Stomach (tissue), 9 donors: ENCODE results near the gene ANKRD40. TPM values are rescaled to one million over a fixed set of nuclear protein-coding genes. Genes with fewer than 3 reads are reported as not detected.

ENCODE experiments used
- DNase-seq, 2 donors: peaks; one replicate each; pipeline versions ENCODE4 v3.0.0 to v3.0.0-alpha.2; 2013 to 2019
- H3K27ac ChIP-seq, 5 donors: fragments of 200-600 bp in 4 of 5; sonication (generic) in 4 of 5; one replicate each; pipeline ENCODE4 v1.5.1; 2013 to 2019; ENCODE audit warnings: mild to moderate bottlenecking in 1 of 5, moderate library complexity in 1 of 5
- H3K27me3 ChIP-seq, 3 donors: fragments of 200-600 bp; sonication (generic); one replicate each; pipeline ENCODE4 v1.5.1; 2017 to 2019; ENCODE audit warnings: mixed run types in 1 of 3
- H3K36me3 ChIP-seq, 4 donors: fragments of 200-600 bp; sonication (generic); 1 replicate in 3 of 4; 2 replicates in 1 of 4; pipeline ENCODE4 v1.5.1; 2016 to 2019
- H3K4me1 ChIP-seq, 4 donors: fragments of 200-600 bp; sonication (generic); one replicate each; pipeline ENCODE4 v1.5.1; 2016 to 2019
- H3K4me3 ChIP-seq, 4 donors: fragments of 200-600 bp; sonication (generic) in 3 of 4; one replicate each; pipeline ENCODE4 v1.5.1; 2016 to 2019; ENCODE audit warnings: mild to moderate bottlenecking in 1 of 4
- H3K9me3 ChIP-seq, 4 donors: fragments of 200-600 bp; sonication (generic); one replicate each; pipeline ENCODE4 v1.5.1; 2016 to 2019
- EP300 ChIP-seq: sonication (generic); formaldehyde crosslinking; IDR thresholded peaks from one replicate; pipeline ENCODE4 v1.6.1; 2017; ENCODE audit warnings: antibody characterized with exemption
- POLR2A ChIP-seq, 4 donors: fragments of 450-650 bp; IDR thresholded peaks; one replicate each; pipeline ENCODE4 v1.6.1; 2016; ENCODE audit warnings: antibody characterized with exemption in 4 of 4, control low read depth in 2 of 4, mild to moderate bottlenecking in 1 of 4, moderate library complexity in 1 of 4
- POLR2AphosphoS5 ChIP-seq, 3 donors: sonication (generic); formaldehyde crosslinking; IDR thresholded peaks; one replicate each; pipeline ENCODE4 v1.6.1; 2016; ENCODE audit warnings: antibody characterized with exemption in 3 of 3
- WGBS, 5 donors: extraction: QIAGEN DNeasy Blood & Tissue Kit in 3 of 5; methylation state at CpG; one replicate each; pipeline versions ENCODE4 v1.1.5 to v1.1.7; 2013 to 2018; 5-methylcytosine and 5-hydroxymethylcytosine counted together
- intact Hi-C: fragments of 100-400 bp; cut with DNase I; formaldehyde crosslinking; loops from one replicate; pipeline ENCODE4 v1.15.1; 2023; ENCODE audit warnings: low total_unique reads
- polyA plus RNA-seq, 3 donors: library from polyadenylated mRNA; stranded (reverse); fragments of 200-250 nt; gene quantifications; one replicate each; pipeline ENCODE4 v1.2.3, GENCODE V29; 2013
- total RNA-seq, 5 donors: library from RNA; depleted of rRNA; stranded (reverse); fragments of >200 nt; gene quantifications; one replicate each; pipeline versions ENCODE4 v1.1.0 to v1.2.3, GENCODE V29; 2014 to 2016
- TF ChIP-seq, protein P1 (sequence below), 7 experiments: fragments of 450-650 bp in 4 of 7; fragments of 200-600 bp in 3 of 7; sonication (generic) in 3 of 7; IDR thresholded peaks; one replicate each; pipeline ENCODE4 v1.5.1; 2016 to 2019; ENCODE audit warnings: antibody characterized with exemption in 7 of 7, control low read depth in 2 of 7, mild to moderate bottlenecking in 1 of 7
- donor health status: healthy with polysubstance abuse.
- donor health status: Bipolar disorder and iron deficiency.
- donor health status: healthy.

Gene ANKRD40
- total and polyA plus RNA-seq, 8 donors, result 7.5 to 36.6 (median 19.9) TPM

DNA sequence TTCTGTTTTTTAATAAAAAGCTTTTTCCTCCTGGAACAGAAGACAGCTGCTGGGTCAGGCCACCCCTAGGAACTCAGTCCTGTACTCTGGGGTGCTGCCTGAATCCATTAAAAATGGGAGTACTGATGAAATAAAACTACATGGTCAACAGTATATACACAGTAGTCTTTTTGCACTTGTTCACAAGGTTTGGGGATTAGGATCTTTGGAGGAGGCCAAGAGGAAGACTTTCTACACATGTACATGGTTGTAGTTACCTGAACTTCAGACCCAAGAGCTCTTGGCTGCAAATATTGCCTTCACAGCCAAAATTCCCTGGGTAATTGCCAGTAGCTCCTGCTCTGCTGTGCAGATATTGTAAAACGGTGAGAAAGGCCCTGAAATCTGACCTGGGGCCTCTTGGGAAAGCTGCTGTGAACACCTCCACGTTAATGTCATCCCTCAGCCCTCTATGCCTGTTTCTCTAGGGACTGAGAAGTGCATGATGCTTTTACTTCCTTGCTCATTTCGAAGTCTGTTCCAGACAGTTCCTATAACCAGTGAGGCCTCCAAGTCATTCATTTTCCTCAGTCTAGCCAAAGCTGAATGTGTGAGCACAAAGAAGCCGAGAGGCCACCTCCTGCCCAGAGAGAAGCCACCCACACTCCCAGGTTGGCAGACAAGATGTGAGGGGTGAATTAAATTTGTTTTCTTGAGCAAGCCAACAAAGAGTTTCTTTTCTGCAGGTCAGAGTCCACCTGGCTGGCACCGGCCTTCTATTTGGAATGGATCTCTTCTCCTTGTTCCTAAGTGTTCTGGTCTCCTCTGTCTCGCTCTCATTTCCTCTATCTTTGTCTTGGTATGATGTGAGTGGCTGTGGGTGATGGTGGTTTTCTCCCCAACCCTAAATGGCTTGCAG, 15.9 kb downstream of the ANKRD40 start:
- no peak overlapping the region for H3K4me3 ChIP-seq
- peaks cover 68 to 99% (median 85%) of the 10 kb centered on the region in 4 donors for H3K4me1 ChIP-seq
- no peaks in the 10 kb centered on the region for H3K9me3 ChIP-seq
- no peaks in the 10 kb centered on the region for H3K27me3 ChIP-seq
- H3K27ac ChIP-seq, result peak overlapping the region; percentile 79 to 95 (median 86)
- peak; percentile 60 to 82 for DNase-seq
- intact Hi-C loops, result no loop called here
- TF ChIP-seq EP300, result no peak
- no peak for TF ChIP-seq POLR2A (IDR thresholded peaks at IDR 0.05)
- TF ChIP-seq POLR2AphosphoS5 (IDR thresholded peaks at IDR 0.05), result peak in 2 of 3 donors; percentile 20 to 33
- TF ChIP-seq, protein P1, sequence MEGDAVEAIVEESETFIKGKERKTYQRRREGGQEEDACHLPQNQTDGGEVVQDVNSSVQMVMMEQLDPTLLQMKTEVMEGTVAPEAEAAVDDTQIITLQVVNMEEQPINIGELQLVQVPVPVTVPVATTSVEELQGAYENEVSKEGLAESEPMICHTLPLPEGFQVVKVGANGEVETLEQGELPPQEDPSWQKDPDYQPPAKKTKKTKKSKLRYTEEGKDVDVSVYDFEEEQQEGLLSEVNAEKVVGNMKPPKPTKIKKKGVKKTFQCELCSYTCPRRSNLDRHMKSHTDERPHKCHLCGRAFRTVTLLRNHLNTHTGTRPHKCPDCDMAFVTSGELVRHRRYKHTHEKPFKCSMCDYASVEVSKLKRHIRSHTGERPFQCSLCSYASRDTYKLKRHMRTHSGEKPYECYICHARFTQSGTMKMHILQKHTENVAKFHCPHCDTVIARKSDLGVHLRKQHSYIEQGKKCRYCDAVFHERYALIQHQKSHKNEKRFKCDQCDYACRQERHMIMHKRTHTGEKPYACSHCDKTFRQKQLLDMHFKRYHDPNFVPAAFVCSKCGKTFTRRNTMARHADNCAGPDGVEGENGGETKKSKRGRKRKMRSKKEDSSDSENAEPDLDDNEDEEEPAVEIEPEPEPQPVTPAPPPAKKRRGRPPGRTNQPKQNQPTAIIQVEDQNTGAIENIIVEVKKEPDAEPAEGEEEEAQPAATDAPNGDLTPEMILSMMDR (IDR thresholded peaks at IDR 0.05), result no peak
- peaks cover 15 to 39% (median 33%) of the 10 kb centered on the region in 4 donors for H3K36me3 ChIP-seq
- WGBS, 5 donors, result 30 to 52% (median 35%) methylated on average over 6 of the region's 6 CpGs

DNA sequence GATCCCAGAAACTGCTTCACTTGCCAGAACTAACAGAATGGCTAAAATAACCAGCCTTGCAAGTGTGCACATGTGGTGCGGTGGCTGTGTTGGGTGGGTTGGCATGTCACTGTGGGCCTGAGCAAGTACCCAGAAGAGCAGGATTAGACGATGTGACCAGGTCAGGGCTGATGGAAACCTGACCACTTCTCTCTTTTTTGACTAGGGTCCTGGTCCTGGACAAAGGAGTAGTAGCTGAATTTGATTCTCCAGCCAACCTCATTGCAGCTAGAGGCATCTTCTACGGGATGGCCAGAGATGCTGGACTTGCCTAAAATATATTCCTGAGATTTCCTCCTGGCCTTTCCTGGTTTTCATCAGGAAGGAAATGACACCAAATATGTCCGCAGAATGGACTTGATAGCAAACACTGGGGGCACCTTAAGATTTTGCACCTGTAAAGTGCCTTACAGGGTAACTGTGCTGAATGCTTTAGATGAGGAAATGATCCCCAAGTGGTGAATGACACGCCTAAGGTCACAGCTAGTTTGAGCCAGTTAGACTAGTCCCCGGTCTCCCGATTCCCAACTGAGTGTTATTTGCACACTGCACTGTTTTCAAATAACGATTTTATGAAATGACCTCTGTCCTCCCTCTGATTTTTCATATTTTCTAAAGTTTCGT, 16.7 kb downstream of the ANKRD40 start:
- peak in 1 of 2 donors; percentile 63 for DNase-seq
- Histone ChIP-seq H3K27ac (peak overlapping the region; percentile 79 to 95 (median 86)), H3K9me3 (no peaks in the 10 kb centered on the region), H3K36me3 (peaks cover 8 to 31% (median 25%) of the 10 kb centered on the region in 4 donors), H3K4me3 (no peak overlapping the region), H3K27me3 (no peaks in the 10 kb centered on the region), H3K4me1 (peaks cover 76 to 99% (median 92%) of the 10 kb centered on the region in 4 donors)
- WGBS, 5 donors, result 31 to 48% (median 37%) methylated on average over 9 of the region's 9 CpGs
- TF ChIP-seq EP300 (no peak), POLR2A (IDR thresholded peaks at IDR 0.05) (no peak), POLR2AphosphoS5 (IDR thresholded peaks at IDR 0.05) (no peak)
- TF ChIP-seq, protein P1 (IDR thresholded peaks at IDR 0.05), result no peak
- intact Hi-C loops, result no loop called here

DNA sequence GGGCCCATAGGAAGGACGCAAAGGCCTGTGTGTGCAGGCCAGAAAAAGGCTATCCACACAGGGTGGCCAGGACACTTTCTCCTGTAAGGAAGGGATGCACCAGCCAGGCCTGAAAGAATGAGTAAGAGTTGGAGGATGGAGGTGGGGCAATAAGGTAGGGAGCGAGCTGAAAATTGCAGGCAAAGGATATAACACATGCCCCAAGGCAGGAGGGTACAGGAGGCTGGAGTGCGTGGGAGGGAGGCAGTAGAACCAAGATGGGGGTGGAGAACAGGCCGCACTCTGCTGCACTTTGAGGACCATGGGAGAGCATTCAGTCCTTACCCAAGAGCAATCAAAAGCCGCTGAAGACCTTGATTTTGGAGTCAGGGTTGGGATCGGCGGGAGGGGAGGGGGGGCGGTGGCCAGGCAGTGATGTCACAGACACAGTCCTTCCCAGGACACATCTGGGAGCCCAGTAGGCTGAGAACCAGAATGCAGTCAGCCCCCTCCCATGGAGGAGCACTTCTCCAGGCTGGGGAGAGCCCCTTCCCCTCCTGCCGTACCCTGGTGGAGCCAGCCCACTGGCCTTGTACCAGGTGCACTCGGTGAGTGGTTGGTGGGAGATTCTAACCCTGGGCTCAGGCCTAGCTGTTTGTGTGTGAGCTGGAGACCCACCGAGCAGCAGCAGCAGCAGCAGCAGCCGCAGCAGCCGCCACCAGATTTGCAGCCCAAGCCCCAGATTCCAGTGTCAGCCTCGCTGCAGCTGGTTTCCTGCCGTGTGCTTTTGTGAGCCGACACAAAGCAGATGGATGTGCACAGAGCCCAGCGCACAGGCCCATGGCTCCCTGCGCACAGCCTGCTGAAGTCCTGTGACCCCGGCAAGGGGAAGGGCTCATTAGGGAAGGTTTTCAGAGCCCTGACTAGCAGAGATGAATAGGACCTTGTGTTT, 17.5 kb downstream of the ANKRD40 start:
- TF ChIP-seq POLR2AphosphoS5 (IDR thresholded peaks at IDR 0.05) (peak in 1 of 3 donors; percentile 50), POLR2A (IDR thresholded peaks at IDR 0.05) (no peak)
- intact Hi-C loops, result no loop called here
- peak overlapping the region; percentile 79 to 95 (median 86) for H3K27ac ChIP-seq
- no peaks in the 10 kb centered on the region for H3K9me3 ChIP-seq
- no peaks in the 10 kb centered on the region for H3K27me3 ChIP-seq
- H3K4me3 ChIP-seq, result no peak overlapping the region
- peaks cover 0 to 23% (median 17%) of the 10 kb centered on the region in 4 donors for H3K36me3 ChIP-seq
- peaks cover 81 to 99% (median 93%) of the 10 kb centered on the region in 4 donors for H3K4me1 ChIP-seq
- DNase-seq, result peak in 1 of 2 donors; percentile 82
- WGBS, 5 donors, result 48 to 59% (median 51%) methylated on average over 18 to 19 of the region's 19 CpGs

DNA sequence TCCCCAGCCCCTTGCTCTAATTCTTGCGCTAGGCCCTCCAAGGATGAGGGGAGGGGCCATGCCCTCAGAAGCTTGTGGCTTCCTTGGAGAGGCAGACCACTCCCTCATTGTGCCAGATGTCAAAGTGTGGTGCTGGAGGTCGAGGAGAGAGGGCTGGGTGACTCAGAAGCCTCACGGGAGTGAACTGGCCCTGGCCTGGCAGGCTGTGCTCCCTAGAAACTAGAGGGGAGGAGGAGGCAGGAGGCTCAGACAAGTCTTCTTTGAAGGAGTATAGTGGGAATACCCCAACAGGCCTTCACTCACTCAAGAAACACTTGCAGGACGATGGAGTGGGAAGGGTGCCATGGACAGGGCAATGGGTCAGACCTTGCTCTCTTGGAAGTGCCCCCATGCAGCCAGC, 18.5 kb downstream of the ANKRD40 start:
- Histone ChIP-seq H3K36me3 (peaks cover 0 to 15% (median 12%) of the 10 kb centered on the region in 4 donors), H3K27me3 (no peaks in the 10 kb centered on the region), H3K4me1 (peaks cover 88 to 99% (median 93%) of the 10 kb centered on the region in 4 donors), H3K27ac (peak overlapping the region; percentile 79 to 95 (median 86)), H3K4me3 (no peak overlapping the region), H3K9me3 (no peaks in the 10 kb centered on the region)
- peak in 1 of 2 donors; percentile 58 for DNase-seq
- intact Hi-C loops, result no loop called here
- TF ChIP-seq EP300, result no peak
- TF ChIP-seq, protein P1 (IDR thresholded peaks at IDR 0.05), result no peak
- no peak for TF ChIP-seq POLR2AphosphoS5 (IDR thresholded peaks at IDR 0.05)
- no peak for TF ChIP-seq POLR2A (IDR thresholded peaks at IDR 0.05)
- WGBS, 5 donors, result 33 to 50% (median 39%) methylated on average over 4 of the region's 4 CpGs
